ENCODE data around the gene SLC6A14.

GRCh38 chrX:116409219-116409618, 27.2 kb upstream of the SLC6A14 start:
- no peak for TF ChIP-seq CTCF (IDR thresholded peaks at IDR 0.05)
- no peak for TF ChIP-seq POLR2AphosphoS5 (IDR thresholded peaks at IDR 0.05)
